Activated CD4-positive, alpha-beta T cell treated with anti-CD3 and anti-CD28 coated beads, Interleukin-2, amount 50 U/mL, for 16 hours (primary cell): Measurements from ENCODE around the gene SNAP23.

Source experiments
- DNase-seq: peaks from one replicate; pipeline ENCODE4 v3.0.0-alpha.2; 2020

The SNAP23 gene

GRCh38 chr15:42575188-42576039, 80.0 kb downstream of the SNAP23 start, which contains the start of gene STARD9:
Gene STARD9 (plus strand): TSS chr15:42575606. CDS start chr15:42575716, 110 bp downstream.
- DNase-seq: peak; percentile 96

GRCh38 chr15:42576040-42576594, 80.7 kb downstream of the SNAP23 start:
- no peak for DNase-seq

- no peak for DNase-seq
These were observed 81.3 kb downstream of the SNAP23 start for GRCh38 chr15:42576776-42577175.

GRCh38 chr15:42577514-42578031, 82.1 kb downstream of the SNAP23 start:
- no peak for DNase-seq

GRCh38 chr15:42578984-42579537, 83.6 kb downstream of the SNAP23 start:
- DNase-seq: no peak

GRCh38 chr15:42581272-42581730, 85.9 kb downstream of the SNAP23 start:
- peak; percentile 77 for DNase-seq
